GM21737 (cell line): ENCODE results near the gene RALGDS.
"Not testable (repeated sequence)": the region's sequence is repeated elsewhere in the genome, so short reads cannot be mapped to it uniquely, and the experiment has no call there.

Experiments used
- ATAC-seq: cut with Tn5 transposase; IDR thresholded peaks from one replicate; pipeline ENCODE4 v1.9.1; 2021; ENCODE audit warnings: mild to moderate bottlenecking, moderate library complexity; ENCODE audit not compliant: unreplicated experiment

Gene RALGDS

DNA sequence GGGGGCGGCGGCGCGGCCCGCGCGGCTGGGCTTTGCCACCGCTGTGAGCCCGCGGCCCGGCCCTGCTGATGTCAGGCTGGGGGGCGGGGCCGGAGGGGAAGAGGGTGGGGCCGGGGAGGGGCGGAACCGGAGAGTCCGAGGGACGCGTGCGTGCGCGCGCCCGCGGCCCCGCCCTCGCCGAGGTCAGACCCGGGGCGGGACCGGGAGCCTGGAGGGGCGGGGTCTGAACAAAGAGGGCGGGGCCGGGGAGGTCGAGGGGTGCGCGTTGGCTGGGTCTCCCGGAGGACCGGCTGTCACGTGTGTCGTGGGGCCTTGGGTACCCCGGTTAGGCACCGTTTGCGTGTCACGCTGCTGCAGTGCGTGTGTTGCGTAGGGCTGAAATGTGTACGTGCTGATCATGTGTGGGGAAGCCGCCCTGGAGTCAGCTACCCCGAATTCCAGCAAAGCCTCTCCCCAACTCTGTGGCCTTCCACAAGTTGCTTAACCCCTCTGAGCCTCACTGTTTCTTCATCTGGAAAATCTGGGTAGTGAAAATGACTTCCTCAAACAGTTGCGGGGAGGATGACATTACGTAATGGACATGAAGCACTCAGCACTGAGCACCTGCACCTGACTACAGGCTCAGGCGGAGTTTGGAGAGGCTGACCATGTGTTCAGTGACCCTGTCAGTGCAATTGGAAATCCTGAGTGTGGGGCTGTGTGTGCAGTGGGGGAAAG is at the start of gene RALGDS:
Gene RALGDS (minus strand): TSS at position 43 of the 717 bp plus-strand sequence. CDS start 86 bp downstream, outside the sequence.
- ATAC-seq, result peak; percentile 52

DNA sequence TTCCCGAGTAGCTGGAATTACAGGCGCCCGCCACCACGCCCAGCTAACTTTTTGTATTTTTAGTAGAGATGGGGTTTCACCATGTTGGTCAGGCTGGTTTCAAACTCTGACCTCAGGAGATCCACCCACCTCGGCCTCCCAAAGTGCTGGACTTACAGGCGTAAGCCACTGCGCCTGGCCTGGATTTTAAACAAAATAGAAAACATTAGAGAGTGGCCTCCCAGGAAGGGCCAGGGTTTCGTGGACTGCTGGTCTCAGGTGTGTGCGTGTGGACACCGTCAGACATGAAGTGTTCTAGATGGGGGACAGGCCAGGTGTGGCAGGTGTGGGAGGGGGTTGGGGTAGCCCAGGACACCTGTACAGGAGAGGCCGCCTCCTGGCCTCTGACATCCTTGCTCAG is 49.7 kb upstream of the RALGDS start:
- no peak for ATAC-seq

DNA sequence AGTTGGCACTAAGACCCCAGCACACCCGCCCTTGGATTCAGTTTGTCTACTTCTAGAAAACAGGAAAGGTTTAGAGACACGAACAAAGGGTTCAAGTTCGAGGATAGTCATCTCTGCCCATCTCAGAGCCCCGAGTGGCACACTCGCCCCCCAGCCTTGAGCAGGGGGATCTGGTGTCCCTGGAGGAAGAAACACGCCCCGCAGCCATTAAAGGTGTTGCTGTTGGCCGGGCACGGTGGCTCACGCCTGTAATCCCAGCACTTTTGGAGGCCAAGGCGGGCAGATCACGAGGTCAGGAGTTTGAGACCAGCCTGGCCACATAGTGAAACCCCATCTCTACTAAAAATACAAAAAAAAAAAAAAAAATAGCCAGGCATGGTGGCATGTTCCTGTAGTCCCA is 48.6 kb upstream of the RALGDS start:
- not testable (repeated sequence) for ATAC-seq

DNA sequence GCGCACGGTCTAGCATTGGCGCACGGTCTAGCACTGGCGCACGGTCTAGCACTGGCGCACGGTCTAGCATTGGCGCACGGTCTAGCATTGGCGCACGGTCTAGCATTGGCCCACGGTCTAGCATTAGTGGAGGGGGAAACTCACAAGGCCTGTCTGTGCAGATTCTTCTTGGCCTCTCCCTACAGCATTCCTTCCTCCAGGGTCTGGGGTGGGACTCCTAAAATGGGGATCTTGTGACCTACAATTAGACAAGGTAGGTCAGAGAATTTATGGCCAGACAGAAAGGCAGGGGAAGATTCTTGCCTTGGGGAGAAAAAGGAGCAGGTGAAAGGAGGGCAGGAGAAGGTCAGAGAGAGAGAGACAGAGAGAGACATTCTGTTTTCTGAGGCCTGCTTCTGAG is 48.1 kb upstream of the RALGDS start:
- ATAC-seq, result no peak

DNA sequence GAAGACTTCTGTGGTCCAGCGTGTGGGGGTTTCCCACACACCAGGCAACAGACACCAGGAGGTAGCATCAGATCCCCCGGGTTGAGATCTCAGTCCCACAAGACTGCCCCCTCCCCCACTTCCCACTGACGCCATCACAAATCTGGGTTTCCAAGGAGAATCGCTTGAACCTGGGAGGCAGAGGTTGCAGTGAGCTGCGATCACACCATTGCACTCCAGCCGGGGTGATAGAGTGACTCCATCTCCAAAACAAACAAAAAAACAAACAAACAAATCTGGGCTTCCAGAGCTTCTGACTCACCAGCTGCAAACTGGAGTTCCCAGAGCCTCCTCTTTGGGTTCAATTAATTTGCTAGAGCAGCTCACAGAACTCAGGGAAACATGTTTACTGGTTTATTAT is 47.4 kb upstream of the RALGDS start:
- no peak for ATAC-seq

DNA sequence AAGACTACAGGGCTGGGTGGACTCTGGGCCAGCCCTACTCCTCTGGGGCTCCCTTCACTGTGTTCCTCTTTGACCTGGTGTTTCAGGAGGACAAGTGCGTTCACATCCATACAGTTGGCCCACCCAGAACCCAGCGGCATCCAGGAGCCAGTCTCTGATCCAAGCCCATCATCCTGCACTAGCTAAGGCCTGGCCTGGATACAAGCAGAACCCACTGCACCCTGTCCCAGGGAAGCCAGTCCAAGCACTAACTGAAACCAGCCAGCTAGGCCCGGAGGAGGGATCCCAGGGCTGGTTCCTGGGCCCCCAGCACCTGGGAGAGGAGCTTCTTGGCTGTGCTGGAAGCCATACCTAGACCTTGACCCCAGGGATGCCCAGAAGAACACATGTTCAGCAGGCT is 46.7 kb upstream of the RALGDS start:
- no peak for ATAC-seq

DNA sequence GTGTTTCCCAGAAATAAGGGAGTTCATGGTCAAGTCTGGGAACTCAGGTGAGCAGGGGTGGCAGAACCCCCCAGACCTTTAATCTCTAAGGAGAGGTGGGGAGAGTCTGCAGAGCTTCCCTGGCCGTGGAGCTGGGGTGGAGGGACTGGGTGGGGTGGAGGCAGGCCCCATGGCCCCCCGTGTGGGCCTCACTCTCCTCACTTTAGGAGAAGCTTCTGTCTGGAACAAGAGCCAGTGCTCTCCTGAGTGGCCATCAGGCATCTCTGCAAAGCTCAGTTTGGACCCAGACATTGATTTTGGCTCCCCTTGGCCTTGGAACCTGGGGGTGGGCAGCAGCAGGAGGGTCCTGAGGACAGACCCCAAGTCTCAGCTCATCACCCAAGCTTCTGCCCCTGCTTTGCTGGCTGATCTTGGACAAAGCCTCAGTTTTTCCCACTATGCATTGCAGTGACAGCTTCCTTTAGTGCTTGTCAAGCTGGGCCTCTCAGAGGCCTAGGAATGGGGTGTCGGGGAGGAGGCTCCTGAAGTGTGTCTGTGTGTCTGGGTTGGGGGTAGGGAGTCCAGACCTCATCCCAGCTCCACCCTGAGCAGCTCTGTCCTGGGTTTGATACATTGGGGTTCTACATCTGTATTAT is 46.2 kb upstream of the RALGDS start:
- ATAC-seq, result no peak

DNA sequence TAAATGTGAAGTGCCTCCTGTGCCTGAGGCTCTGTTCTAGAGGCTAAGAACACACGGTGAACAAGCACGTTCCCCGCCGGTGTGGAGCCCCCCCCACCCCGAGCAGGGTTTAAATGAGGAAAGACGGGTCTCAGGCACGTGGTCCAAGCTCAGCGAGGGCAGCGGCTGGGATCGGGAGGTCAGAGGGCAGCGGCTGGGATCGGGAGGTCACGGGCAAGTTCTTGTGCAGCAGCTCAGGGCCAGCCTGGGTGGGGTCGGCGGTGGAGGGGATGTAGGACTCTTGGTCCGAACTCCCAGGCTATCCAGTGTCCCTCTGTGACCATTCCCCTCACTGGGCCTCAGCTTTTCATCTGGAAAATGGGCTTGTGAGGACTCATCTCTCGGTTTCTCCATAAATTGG is 45.4 kb upstream of the RALGDS start:
- ATAC-seq, result no peak

DNA sequence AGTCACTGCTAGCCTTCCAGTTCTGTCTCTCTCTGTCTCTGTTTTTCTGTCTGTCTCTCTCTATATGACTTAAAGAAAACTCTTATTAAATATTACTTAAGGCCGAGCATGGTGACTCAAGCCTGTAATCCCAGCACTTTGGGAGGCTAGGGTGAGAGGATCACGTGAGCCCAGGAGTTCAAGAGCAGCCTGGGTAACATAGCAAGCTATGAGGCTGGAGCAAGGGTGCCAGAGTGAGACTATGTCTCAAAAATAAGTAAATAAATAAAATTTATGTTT is 44.4 kb upstream of the RALGDS start:
- ATAC-seq, result no peak

DNA sequence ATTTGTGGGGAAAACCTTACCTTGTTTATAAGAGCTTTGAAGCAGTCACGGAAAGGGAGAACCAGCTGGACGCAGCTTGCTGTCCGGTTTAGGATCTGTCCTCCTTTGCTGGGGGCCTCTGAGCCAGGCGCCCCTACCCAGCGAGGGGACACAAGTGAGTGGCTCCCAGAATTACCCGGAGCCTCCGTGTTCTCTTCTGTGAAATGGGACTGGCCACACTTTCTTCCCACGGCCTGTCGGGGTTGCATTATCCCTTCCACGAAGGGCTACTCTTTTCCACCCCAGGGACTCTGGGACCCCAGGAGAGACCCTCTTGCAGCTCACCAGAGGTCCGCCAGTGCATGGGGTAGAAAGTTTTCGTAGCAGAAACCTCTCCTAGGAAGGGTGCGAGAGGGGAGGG is 43.2 kb upstream of the RALGDS start:
- ATAC-seq, result no peak

DNA sequence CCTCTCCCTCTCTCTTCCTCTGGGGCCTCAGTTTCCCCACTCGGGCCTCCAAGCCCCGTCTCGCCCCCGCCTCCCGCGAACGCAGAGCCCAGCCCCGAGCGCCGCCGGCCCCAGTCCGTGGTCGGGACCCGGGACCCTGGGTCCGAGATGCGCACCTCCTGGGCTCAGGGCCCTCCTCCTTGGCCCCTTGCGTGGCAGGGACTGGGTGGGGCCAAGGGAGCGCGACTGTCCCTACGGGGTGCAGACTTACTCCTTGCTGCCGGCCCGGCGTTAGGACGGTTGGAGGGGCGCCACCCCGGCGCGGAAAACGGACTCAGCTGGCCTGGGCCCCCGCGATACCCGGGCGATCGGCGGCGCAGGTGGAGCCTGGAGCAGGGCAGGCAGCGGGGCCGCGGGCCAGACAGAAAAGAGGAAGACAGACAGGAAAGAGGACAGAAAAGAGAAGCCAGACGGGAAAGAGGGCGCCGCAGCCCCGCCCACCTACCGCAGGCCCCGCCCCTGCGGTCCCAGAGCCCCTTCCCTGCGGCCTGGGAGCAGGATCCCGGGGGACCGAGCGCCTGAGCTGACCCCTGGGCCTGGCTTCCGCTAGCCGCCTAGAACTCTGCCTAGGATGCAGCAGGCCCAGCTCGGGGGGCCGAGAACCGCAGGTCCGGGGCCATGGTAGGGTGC is 42.6 kb upstream of the RALGDS start, which contains the start of gene GBGT1:
Gene GBGT1 (minus strand): TSS at position 411 of the 669 bp plus-strand sequence. CDS start 1,502 bp downstream, outside the sequence.
- peak; percentile 61 for ATAC-seq

DNA sequence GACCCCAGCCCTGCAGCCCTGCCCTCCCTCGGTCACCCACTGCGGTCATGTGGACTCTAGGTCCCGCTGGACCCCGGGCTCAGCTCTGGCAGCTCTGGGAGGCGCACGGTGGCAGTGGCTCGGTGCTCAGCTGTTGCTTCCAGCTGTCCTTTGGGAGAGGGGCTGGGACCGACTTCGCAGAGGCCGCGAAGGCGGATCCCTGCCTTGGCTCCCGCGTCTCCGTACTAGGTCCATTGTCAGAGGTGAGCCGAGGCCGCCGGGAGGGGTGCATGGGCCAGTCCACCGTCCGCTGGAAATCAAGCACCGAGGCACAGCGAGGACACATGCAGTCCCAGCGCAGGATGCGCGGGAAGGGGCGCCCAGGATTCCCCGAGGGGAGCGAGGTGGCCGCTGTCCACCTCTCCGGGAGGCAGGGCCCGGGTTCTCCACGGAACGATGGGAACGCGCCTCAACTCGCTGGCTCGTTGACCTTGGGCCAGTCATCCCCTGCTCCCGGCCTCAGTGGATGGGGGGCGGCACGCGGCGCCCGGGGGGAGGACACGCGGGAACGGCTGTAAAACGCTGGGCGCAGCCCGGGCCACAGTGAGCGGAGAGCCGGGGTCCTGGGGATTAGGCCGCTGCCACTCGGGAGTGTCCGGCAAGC is 41.9 kb upstream of the RALGDS start:
- ATAC-seq, result no peak

DNA sequence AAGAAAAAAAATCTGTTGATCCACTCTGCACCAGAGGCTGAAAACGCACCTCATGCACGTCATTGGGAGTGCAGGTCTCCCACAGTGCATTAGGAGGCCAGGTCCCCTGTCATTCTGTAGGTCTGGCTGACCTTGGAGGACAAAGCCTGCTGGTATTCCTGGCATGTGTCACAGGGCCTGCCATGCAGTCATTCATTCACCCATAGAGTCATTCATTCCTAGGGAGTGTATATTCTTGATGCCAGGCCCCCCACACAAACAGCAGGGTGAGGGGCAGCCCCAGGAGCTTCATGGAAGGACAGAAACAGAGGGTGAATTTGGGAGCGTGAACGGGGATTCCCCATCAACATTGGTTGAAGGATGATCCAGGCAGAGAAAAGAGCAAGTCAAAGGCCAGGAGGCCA is 40.5 kb upstream of the RALGDS start:
- ATAC-seq, result no peak

DNA sequence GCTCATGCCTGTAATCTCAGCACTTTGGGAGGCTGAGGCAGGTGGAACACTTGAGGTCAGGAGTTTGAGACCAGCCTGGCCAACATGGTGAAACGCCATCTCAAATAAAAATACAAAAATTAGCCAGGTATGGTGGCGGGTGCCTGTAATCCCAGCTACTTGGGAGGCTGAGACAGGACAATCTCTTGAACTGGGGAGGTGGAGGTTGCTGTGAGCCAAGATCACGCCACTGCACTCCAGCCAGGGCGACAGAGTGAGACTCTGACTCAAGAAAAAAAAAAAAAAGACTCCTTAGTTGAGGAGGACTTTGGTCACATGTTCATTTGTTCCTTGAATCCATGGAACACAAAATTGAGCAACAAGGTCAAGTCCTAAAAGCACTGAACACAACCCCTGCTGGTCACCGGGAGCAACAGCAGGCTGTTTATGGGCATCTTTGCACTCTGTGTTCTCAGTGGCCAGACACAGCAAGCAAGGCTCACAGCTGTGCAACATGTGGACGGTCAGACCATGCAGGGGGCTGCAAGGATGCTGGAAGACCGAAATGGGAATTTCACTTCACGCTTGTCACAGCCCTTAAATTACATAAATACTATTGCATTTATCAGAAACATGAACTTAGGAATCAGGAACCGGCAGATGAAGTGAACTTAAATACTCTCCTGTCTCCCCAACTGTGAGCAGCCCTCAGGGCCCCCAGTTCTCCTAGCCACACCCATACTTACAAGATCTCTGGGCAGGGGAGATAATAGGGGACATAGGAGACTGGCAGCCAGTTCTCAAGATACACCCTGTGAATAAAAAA is 39.9 kb upstream of the RALGDS start:
- ATAC-seq, result no peak

DNA sequence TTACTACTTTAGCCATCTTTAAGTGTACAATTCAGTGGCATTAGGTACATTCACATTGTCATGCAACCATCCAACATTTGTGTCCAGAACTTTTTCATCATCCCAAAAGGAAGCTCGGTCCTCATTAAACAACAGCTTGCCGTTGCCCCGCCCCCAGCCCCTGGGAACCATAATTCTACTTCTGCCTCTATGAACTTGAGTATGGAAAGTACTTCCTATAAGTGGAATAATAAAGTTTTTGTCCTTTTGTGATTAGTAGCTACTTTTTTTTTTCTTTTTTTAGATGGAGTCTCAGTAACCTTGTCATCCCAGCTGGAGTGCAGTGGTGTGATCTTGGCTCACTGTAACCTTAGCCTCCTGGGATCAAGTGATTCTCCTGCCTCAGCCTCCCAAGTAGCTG is 37.7 kb upstream of the RALGDS start:
- no peak for ATAC-seq

DNA sequence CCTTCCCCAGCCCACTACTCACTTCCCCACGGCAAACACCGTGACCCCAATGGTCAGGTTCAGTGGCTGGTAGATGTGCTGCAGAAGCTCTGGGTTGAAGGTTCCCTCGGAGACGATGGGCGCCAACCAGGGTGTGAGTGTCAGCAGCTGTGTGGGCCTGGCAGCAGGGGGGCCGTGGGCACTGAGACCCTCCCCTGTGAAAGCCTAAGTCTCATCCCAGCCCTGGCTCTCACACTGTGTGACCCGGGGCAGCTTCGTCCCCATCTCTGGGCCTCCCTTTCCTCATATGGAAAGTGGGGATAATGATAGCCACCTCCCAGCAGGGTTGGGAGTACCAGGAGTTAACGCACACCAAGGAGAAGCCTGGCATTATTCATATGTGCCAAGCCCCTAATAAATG is 34.1 kb upstream of the RALGDS start:
- ATAC-seq, result no peak

DNA sequence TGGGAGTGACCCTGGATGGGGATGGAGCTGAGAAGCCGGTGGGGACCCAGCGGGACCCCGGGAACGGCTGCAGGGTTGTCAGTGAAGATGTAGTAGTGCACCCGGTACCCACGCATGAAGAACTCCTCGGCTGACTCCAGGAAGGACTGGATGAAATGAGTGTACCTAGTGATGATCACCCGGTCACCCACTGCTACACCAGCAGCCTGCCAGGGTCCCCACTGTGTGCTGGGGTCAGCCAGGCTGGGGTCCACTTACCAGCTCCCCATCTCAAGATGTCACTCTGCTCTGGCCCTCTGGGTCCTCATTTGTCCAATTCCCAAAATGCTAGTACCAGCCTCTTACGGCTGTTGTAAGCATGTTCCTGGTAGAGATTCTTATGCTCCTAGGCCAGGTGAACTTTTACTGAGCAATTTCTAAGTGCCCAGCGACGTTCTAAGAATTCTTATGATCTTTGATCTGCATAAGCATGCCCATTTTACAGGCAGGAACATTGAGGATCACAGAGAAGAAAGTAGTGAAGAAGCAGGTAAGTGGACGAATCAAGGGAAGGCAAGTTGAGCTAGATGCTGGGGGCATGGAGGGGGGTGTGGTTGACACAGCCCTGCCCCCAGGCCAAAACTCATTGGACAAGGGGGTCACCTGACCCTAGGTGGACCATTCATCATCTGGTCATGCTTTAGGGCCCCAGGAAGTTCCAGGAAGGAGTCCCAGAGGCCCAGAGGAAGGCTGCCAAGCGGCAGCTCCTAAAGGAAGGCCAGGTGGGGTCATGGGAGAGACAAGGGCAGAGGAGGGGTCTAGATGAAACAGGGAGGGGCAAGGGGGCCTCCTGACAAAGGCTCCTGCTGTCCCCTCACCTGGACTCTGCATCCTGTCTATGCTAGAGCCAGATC is 33.3 kb upstream of the RALGDS start:
- no peak for ATAC-seq

DNA sequence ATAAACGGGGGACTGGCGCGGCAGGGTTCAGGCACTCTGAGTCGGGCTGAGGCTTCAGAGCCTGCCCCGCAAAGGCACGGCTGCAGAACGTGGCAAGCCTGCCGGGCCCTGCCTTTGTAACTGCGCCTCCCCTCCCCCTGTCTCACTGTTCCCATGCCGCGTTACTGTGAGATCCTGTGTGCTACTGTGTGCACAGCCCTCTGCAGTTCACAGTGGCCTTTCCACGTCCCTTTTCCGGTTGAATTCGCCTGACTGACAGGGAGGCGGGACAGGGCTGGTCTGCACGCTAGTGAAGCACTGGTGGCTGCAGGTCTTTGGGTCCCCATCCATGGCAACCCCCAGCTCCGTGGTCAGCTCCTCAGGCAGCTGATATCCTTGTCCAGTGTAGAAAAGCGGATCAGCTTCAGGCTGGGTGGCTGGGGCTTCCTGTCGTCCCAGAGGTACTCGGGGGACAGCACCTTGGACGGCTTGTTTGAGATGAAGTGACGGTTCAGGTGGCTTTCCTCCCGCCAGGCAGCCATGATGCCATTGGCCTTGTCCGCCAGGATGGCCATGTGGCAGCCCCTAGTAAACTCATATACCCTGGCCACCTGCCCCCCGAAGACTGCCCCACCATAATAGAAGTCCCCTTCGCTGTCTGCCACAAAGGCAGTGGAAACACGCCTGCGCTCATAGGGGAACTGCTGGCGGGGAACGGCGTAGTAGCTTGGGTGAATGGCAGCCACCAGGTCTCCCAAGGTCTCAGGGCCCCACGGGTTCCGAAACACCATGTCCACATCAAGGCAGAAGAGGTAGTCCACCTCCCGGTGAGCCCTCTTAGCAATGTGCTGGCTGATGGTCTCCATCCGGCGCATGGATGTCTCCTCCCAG is 32.4 kb upstream of the RALGDS start:
- no peak for ATAC-seq
